GM12872 (cell line): ENCODE data around the gene HPS6.

ENCODE experiments used
- TF ChIP-seq, protein P1 (sequence below): IDR thresholded peaks from 3 replicates; pipeline ENCODE4 v1.5.1; 2011; ENCODE audit warnings: low read depth, mild to moderate bottlenecking, low read length, moderate library complexity; ENCODE audit not compliant: insufficient read depth

HPS6 gene

GRCh38 chr10:102086196-102086595, 21.0 kb downstream of the HPS6 start:
- TF ChIP-seq, protein P1, sequence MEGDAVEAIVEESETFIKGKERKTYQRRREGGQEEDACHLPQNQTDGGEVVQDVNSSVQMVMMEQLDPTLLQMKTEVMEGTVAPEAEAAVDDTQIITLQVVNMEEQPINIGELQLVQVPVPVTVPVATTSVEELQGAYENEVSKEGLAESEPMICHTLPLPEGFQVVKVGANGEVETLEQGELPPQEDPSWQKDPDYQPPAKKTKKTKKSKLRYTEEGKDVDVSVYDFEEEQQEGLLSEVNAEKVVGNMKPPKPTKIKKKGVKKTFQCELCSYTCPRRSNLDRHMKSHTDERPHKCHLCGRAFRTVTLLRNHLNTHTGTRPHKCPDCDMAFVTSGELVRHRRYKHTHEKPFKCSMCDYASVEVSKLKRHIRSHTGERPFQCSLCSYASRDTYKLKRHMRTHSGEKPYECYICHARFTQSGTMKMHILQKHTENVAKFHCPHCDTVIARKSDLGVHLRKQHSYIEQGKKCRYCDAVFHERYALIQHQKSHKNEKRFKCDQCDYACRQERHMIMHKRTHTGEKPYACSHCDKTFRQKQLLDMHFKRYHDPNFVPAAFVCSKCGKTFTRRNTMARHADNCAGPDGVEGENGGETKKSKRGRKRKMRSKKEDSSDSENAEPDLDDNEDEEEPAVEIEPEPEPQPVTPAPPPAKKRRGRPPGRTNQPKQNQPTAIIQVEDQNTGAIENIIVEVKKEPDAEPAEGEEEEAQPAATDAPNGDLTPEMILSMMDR: no peak

GRCh38 chr10:102090772-102091171, 25.6 kb downstream of the HPS6 start:
- TF ChIP-seq, protein P1: no peak

DNA sequence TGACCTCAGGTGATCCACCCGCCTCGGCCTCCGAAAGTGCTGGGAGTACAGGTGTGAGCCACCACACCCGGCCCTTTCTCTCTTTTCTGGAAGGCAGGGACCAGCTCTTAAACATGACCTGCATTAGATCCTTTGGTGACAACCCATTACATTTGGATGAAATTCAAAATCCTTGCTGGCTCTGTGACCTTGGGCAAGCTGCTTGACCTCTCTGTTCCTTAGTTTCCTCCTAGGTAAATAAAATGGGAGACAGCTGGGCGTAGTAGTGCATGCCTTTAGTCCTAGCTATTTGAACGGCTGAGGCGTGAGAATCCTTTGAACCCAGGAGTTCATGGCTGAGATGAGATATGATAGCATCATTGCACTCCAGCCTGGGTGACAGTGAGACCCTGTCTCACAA, 31.3 kb downstream of the HPS6 start:
- TF ChIP-seq, protein P1: no peak

DNA sequence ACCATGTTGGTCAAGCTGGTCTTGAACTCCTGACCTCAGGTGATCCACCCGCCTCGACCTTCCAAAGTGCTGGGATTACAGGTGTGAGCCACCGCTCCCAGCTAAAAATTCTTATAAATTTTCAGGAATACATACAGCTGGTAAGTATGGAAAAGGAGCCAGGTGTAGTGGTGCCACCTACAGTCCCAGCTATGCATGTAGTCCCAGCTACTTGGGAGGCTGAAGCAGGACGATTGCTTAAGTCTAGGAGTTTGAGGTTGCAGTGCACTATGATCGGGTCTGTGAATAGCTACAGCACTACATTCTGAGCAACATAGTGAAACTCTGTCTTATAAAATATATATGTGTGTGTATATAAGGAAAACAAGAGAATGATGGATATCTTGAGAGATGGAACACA, 36.0 kb downstream of the HPS6 start:
- TF ChIP-seq, protein P1: no peak

- TF ChIP-seq, protein P1: no peak
Observed at GRCh38 chr10:102102421-102102820, 37.3 kb downstream of the HPS6 start.

GRCh38 chr10:102106998-102107397, 41.8 kb downstream of the HPS6 start:
- TF ChIP-seq, protein P1: no peak

GRCh38 chr10:102109166-102110116, 44.3 kb downstream of the HPS6 start:
- TF ChIP-seq, protein P1: no peak
